B cell (primary cell): ENCODE measurements around the gene NOP53. TPM values are rescaled to one million over a fixed set of nuclear protein-coding genes. Genes with fewer than 3 reads are reported as not detected.

Source experiments
- ATAC-seq: fragments of 200-7000 bp; cut with Tn5 transposase; one replicate; pipeline ENCODE4 v1.10.0; 2021; ENCODE audit warnings: low read depth, mild to moderate bottlenecking, moderate number of reproducible peaks, moderate library complexity
- CTCF ChIA-PET: fragments of 350-600 bp; sonication (Branson Sonifier 250); formaldehyde crosslinking; loops from one replicate; lab custom pipeline; 2021; ENCODE audit warnings: antibody characterized with exemption, inconsistent platforms; lab: Charles Lee
- POLR2A ChIA-PET: fragments of 350-600 bp; sonication (Branson Sonifier 250); formaldehyde crosslinking; loops from one replicate; lab custom pipeline; 2021; ENCODE audit warnings: antibody characterized with exemption; lab: Charles Lee
- DNase-seq: peaks from one replicate; pipeline ENCODE4 v3.0.0; 2013
- H2AFZ ChIP-seq: 2 replicates; pipeline ENCODE4 v1.6.1; 2012; ENCODE audit warnings: mild to moderate bottlenecking, low read depth, low read length; ENCODE audit not compliant: insufficient read depth, poor library complexity, severe bottlenecking
- H3K27ac ChIP-seq, 2 donors: 1 replicate in 1 of 2; 2 replicates in 1 of 2; pipeline ENCODE4 v1.5.1; 2012 to 2013; ENCODE audit warnings: low read length in 2 of 2, mild to moderate bottlenecking in 2 of 2, moderate library complexity in 1 of 2
- H3K27me3 ChIP-seq, 4 experiments: fragments of 200-600 bp in 1 of 4; sonication (generic) in 1 of 4; replicated peaks in 1 of 4; 1 replicate in 2 of 4; 2 replicates in 2 of 4; pipeline versions ENCODE4 v1.6.1 to v1.7.0; 2013 to 2016; ENCODE audit warnings: low read length in 3 of 4, mild to moderate bottlenecking in 2 of 4, mixed read lengths in 1 of 4, moderate library complexity in 1 of 4; ENCODE audit not compliant: insufficient read depth in 4 of 4, control insufficient read depth in 3 of 4; ENCODE audit errors: control extremely low read depth in 1 of 4
- H3K36me3 ChIP-seq, 2 experiments: replicated peaks in 1 of 2; 1 replicate in 1 of 2; 2 replicates in 1 of 2; pipeline versions ENCODE4 v1.6.1 to v1.7.1; 2013; ENCODE audit warnings: low read length in 1 of 2; ENCODE audit not compliant: insufficient read depth in 2 of 2, control insufficient read depth in 1 of 2; ENCODE audit errors: control extremely low read depth in 1 of 2, extremely low read depth in 1 of 2
- H3K4me1 ChIP-seq, 2 donors: fragments of 200-600 bp in 1 of 2; sonication (generic) in 1 of 2; 1 replicate in 1 of 2; 2 replicates in 1 of 2; pipeline versions ENCODE4 v1.5.1 to v1.6.1; 2013 to 2017; ENCODE audit warnings: low read length in 2 of 2; ENCODE audit not compliant: control insufficient read depth in 2 of 2, insufficient read depth in 2 of 2
- H3K4me2 ChIP-seq: replicated peaks from 2 replicates; pipeline ENCODE3; 2012; ENCODE audit warnings: mild to moderate bottlenecking, low read depth, low read length; ENCODE audit not compliant: poor library complexity, severe bottlenecking
- H3K4me3 ChIP-seq, 5 experiments: fragments of 200-600 bp in 1 of 5; sonication (generic) in 1 of 5; 1 replicate in 3 of 5; 2 replicates in 2 of 5; pipeline versions ENCODE4 v1.5.1 to v1.7.0; 2011 to 2016; ENCODE audit warnings: low read length in 4 of 5, mild to moderate bottlenecking in 4 of 5, low read depth in 2 of 5, control low read depth in 1 of 5, moderate library complexity in 1 of 5; ENCODE audit not compliant: insufficient read depth in 1 of 5; ENCODE audit errors: control extremely low read depth in 1 of 5, extremely low read depth in 1 of 5
- H3K79me2 ChIP-seq: fragments of 200-600 bp; sonication (generic); one replicate; pipeline ENCODE4 v1.6.0; 2016; ENCODE audit warnings: low read length; ENCODE audit not compliant: control insufficient read depth, insufficient read depth
- H3K9ac ChIP-seq: fragments of 200-600 bp; sonication (generic); 2 replicates; pipeline ENCODE4 v1.6.1; 2017; ENCODE audit warnings: mild to moderate bottlenecking, low read length, moderate library complexity
- H3K9me3 ChIP-seq, 3 donors: one replicate each; pipeline versions ENCODE4 v1.6.1 to v1.7.1; 2013; ENCODE audit warnings: low read length in 2 of 3; ENCODE audit not compliant: control insufficient read depth in 2 of 3, insufficient read depth in 1 of 3; ENCODE audit errors: control extremely low read depth in 1 of 3
- H4K20me1 ChIP-seq: 2 replicates; pipeline ENCODE4 v1.6.0; 2012; ENCODE audit warnings: mild to moderate bottlenecking, low read length; ENCODE audit not compliant: insufficient read depth, control insufficient read depth, poor library complexity, severe bottlenecking
- H3K27ac Mint-ChIP-seq: one replicate; pipeline ENCODE4 v1.8.0; 2021; ENCODE audit warnings: mixed read lengths
- H3K27me3 Mint-ChIP-seq: one replicate; pipeline ENCODE4 v1.8.0; 2021; ENCODE audit warnings: mixed read lengths
- H3K4me1 Mint-ChIP-seq: one replicate; pipeline ENCODE4 v1.8.0; 2021; ENCODE audit warnings: mixed read lengths
- H3K4me3 Mint-ChIP-seq: one replicate; pipeline ENCODE4 v1.8.0; 2021; ENCODE audit warnings: mixed read lengths
- H3K9me3 Mint-ChIP-seq: one replicate; pipeline ENCODE4 v1.8.0; 2022; ENCODE audit warnings: mixed read lengths; ENCODE audit not compliant: insufficient read depth
- CTCF ChIP-seq: fragments of 200-600 bp; IDR thresholded peaks from one replicate; pipeline ENCODE4 v1.8.0; 2022; ENCODE audit warnings: antibody characterized with exemption, mild to moderate bottlenecking
- EZH2 ChIP-seq: IDR thresholded peaks from 2 replicates; pipeline ENCODE4 v1.6.1; 2012; ENCODE audit warnings: borderline replicate concordance, low read depth, mild to moderate bottlenecking, moderate library complexity, low read length; ENCODE audit not compliant: insufficient read depth, poor library complexity, severe bottlenecking
- WGBS: methylation state at CpG from one replicate; pipeline ENCODE4 v1.1.5; 2013; ENCODE audit warnings: missing lambda C conversion rate; ENCODE audit not compliant: insufficient coverage; 5-methylcytosine and 5-hydroxymethylcytosine counted together
- intact Hi-C: fragments of 100-400 bp; cut with micrococcal nuclease; formaldehyde crosslinking; loops from one replicate; pipeline ENCODE4 v1.10.0; 2022
- polyA plus RNA-seq: library from polyadenylated mRNA; depleted of rRNA; stranded (reverse); fragments of >200 nt; gene quantifications from 2 replicates; pipeline ENCODE4 v1.2.3, GENCODE V29; 2012
- total RNA-seq, 2 donors: library from RNA; stranded (reverse); fragments of 120-200 nt in 1 of 2; gene quantifications; 1 replicate in 1 of 2; 2 replicates in 1 of 2; pipeline versions ENCODE4 v1.2.3 to v1.2.4, GENCODE V29; 2013 to 2022

NOP53 gene
- total and polyA plus RNA-seq, 2 donors (not counting 1 experiment from before 2014, with no cell fraction given) = 526 to 978 TPM

GRCh38 chr19:47719047-47719859 lies 26.1 kb upstream of the NOP53 start:
- ChIA-PET POLR2A (interaction anchor here (0.9 kb wide), 1 partner anchor 12 kb away, joined by 7 read pairs; no protein-coding TSS in a partner anchor), CTCF (no interaction called here)

More at GRCh38 chr19:47719047-47719859, 26.1 kb upstream of the NOP53 start:
- Histone ChIP-seq H3K4me1 (no peaks in the 10 kb centered on the region), H3K27me3 (peaks cover 0 to 13% (median under 1%) of the 10 kb centered on the region in 4 experiments), H3K27ac (no peak overlapping the region), H2AFZ (no peak overlapping the region), H3K4me2 (no peak overlapping the region), H3K9ac (no peak overlapping the region), H3K79me2 (no peaks in the 10 kb centered on the region), H3K36me3 (no peaks in the 10 kb centered on the region), H3K4me3 (no peak overlapping the region), H4K20me1 (no peaks in the 10 kb centered on the region), H3K9me3 (peaks cover 0 to 16% (median 1%) of the 10 kb centered on the region in 3 donors)
- no peak for ATAC-seq
- intact Hi-C loops = no loop called here
- TF ChIP-seq EZH2 (no peak), CTCF (no peak)
- Mint-ChIP-seq H3K9me3 (no peaks in the 10 kb centered on the region), H3K4me3 (no peak overlapping the region), H3K27ac (no peak overlapping the region), H3K4me1 (no peaks in the 10 kb centered on the region), H3K27me3 (peaks cover 42% of the 10 kb centered on the region)
- DNase-seq = no peak
- WGBS = 82% methylated on average over 19 of the region's 26 CpGs
